HS-5 (cell line): ENCODE data around the gene SPANXN1.
"Not testable (repeated sequence)": the region's sequence is repeated elsewhere in the genome, so short reads cannot be mapped to it uniquely, and the experiment has no call there.

Experiments
- DNase-seq: peaks from one replicate; pipeline ENCODE4 v3.0.0-alpha.2; 2012; ENCODE audit warnings: low read depth

The SPANXN1 gene, protein sequence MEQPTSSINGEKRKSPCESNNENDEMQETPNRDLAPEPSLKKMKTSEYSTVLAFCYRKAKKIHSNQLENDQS

DNA sequence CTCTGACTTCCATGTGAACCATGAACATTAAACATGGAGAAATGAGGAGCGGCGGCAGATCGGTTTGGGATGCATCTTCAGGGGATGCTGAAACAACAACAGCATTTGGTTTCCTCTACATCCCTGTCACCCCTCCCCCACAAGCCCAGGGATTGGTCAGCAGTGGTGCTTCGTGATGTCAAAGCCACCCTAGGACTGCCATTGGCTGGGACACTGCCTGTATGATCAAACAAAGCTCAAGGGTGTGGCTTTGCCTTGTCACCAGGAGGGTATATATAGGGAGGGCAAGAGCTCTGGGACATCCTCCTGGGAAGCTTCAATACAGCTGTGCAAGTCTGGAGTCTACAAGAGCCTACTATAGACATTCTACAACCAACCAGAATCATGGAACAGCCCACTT, at the start of gene SPANXN1:
TSS of gene SPANXN1 (plus strand) at position 301 of the 400 bp plus-strand sequence. CDS start at position 385, 84 bp downstream.
- DNase-seq: not testable (repeated sequence)

DNA sequence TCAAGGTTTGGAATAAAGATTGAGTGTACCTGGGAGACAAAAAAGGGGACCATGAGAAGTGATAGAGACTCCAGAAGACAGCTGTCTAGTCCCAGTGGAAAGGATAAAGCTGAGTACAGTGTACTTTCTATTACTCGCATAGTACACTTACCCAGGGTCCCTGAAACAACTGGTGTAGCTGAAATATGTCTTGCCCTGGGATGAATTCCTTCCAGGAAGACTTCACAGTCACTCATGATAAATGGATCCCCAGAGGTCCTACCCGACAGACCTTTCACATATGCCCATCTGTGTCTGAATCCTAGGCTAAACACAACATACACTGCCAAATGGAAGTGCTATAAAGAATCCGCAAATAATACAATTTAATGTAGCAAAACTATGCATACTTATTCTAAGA, 48.2 kb upstream of the SPANXN1 start:
- no peak for DNase-seq

DNA sequence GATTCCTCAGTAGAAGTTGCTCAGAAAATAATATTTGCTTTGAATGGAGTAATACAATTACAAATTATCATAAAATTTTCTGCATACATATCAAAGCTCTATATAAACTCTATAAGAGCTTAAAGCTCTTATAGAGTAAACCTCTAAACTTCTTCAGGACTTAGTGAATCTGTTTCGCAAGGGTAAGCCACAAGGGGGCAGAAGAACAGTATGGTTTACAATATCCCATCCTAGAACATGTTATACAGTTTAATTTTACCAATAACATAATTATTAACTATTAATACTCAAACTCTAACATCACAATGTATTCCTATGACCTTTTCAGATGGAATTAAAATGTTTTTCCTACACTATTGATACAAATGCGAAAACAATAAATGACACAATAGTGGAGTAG, 33.8 kb upstream of the SPANXN1 start:
- no peak for DNase-seq

DNA sequence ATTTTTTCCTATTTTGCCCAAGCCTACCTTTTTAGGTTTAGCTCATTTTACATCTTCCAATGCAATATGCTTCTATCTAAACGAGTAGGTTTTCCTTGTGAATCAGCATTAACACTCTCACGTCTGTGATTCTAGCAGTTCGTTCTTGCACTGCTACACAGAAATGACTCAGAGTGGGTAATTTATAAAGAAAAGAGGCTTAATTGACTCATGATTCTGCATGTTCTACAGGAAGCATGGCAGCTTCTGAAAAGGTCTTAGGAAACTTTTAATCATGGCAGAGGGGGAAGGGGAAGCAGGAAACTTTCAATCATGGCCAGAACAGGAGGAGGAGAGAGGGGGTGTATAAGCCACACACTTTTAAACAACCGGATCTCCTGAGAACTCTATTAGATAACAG, 44.9 kb downstream of the SPANXN1 start:
- DNase-seq: no peak
